Left lung (tissue), 14 donors: ENCODE measurements around the gene LELP1. TPM values are rescaled to one million over a fixed set of nuclear protein-coding genes. Genes with fewer than 3 reads are reported as not detected.

Source experiments
- ATAC-seq: fragments of 200-7000 bp; cut with Tn5 transposase; one replicate; pipeline ENCODE4 v1.9.1; 2020; ENCODE audit warnings: moderate library complexity
- DNase-seq, 4 donors: peaks; one replicate each; pipeline ENCODE4 v3.0.0-alpha.2; 2013 to 2020
- H3K27ac ChIP-seq, 2 donors: fragments of 200-600 bp; sonication (generic) in 1 of 2; one replicate each; pipeline versions ENCODE4 v1.5.0 to v1.8.0; 2020 to 2021
- H3K27me3 ChIP-seq, 2 donors: fragments of 200-600 bp; sonication (generic) in 1 of 2; one replicate each; pipeline versions ENCODE4 v1.5.0 to v1.8.0; 2020 to 2021
- H3K36me3 ChIP-seq, 2 donors: fragments of 200-600 bp; sonication (generic) in 1 of 2; one replicate each; pipeline versions ENCODE4 v1.5.0 to v1.8.0; 2020 to 2021
- H3K4me1 ChIP-seq, 2 donors: fragments of 200-600 bp; one replicate each; pipeline ENCODE4 v1.8.0; 2021
- H3K4me3 ChIP-seq, 2 donors: fragments of 200-600 bp; sonication (generic) in 1 of 2; one replicate each; pipeline versions ENCODE4 v1.5.0 to v1.8.0; 2020 to 2021; ENCODE audit warnings: mild to moderate bottlenecking in 1 of 2
- H3K9me3 ChIP-seq, 2 donors: fragments of 200-600 bp; sonication (generic) in 1 of 2; one replicate each; pipeline versions ENCODE4 v1.5.0 to v1.8.0; 2020 to 2021
- intact Hi-C, 2 donors: fragments of 100-400 bp; cut with DNase I; formaldehyde crosslinking; loops; one replicate each; pipeline versions ENCODE4 v1.11.2 to v1.14.2; 2022
- long read RNA-seq, 12 donors: library from polyadenylated mRNA in 2 of 12; unstranded in 2 of 12; transcript quantifications; one replicate each; pipeline ENCODE4 v2.0.0 and lab custom pipeline, GENCODE V29; 2019 to 2026
- polyA plus RNA-seq, 6 donors: library from polyadenylated mRNA; unstranded; fragments of 120-200 nt; gene quantifications; one replicate each; pipeline ENCODE4 v1.2.1, GENCODE V29; 2013; ENCODE audit not compliant: insufficient read length in 6 of 6
- total RNA-seq, 2 donors: library from RNA; stranded (reverse); fragmentation: NEBNext Ultra II Directional; extraction: Animal tissue kit (Norgen Biotek cat#: 25700); gene quantifications; one replicate each; pipeline ENCODE4 v1.2.1, GENCODE V29; 2021
- TF ChIP-seq, protein P1 (sequence below), 2 donors: fragments of 200-600 bp; sonication (generic) in 1 of 2; IDR thresholded peaks; one replicate each; pipeline versions ENCODE4 v1.5.0 to v1.8.0; 2021; ENCODE audit warnings: antibody characterized with exemption in 2 of 2
- donor health status: DM: no; HTN: yes; CAD: no.
- donor health status: DM: no; HTN: no; CAD: no.

The LELP1 gene
- total RNA-seq (not detected), polyA plus RNA-seq (not detected)
- long read RNA-seq, donor 1: 0 reads
- long read RNA-seq, donor 2: 0 reads
- long read RNA-seq, donor 3: 0 reads
- long read RNA-seq, donor 4: 0 reads
- long read RNA-seq, donor 5: 0 reads
- long read RNA-seq, donor 6: 0 reads
- long read RNA-seq, donor 7: 0 reads
- long read RNA-seq, donor 8: 0 reads
- long read RNA-seq, donor 9: 0 reads
- long read RNA-seq, donor 10: 0 reads
- long read RNA-seq, donor 11: 0 reads
- long read RNA-seq, donor 12: 0 reads

DNA sequence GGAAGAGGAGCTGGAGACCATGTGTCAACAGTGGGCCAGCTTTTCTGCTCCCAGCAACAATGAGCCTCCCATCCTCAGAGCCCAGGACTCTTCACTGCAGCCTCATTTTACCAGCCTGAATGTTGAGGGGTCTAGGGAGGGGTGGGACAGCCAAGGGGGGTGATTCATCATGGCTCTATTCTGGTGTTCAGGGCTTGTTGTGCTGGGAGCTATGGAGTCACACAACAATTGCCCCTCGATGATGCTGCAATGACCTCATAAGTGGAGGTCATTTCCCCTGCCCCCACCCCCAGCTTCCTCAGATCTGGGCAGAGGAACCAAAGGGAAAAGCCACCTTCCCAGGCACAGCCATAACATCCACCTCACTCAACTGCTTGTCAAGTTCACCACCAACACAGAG is at the start of gene LELP1:
TSS of gene LELP1 (plus strand) at position 301 of the 400 bp plus-strand sequence. CDS start 1,278 bp downstream, outside the sequence.
- intact Hi-C loops: no loop called here
- Histone ChIP-seq H3K27me3 (peaks cover 0 to 33% of the 10 kb centered on the region in 2 donors), H3K36me3 (no peaks in the 10 kb centered on the region), H3K27ac (no peak within 1 kb of the TSS), H3K4me1 (no peaks in the 10 kb centered on the region), H3K9me3 (no peaks in the 10 kb centered on the region), H3K4me3 (no peak within 1 kb of the TSS)
- ATAC-seq (no peak), DNase-seq (no peak)
- TF ChIP-seq, protein P1, sequence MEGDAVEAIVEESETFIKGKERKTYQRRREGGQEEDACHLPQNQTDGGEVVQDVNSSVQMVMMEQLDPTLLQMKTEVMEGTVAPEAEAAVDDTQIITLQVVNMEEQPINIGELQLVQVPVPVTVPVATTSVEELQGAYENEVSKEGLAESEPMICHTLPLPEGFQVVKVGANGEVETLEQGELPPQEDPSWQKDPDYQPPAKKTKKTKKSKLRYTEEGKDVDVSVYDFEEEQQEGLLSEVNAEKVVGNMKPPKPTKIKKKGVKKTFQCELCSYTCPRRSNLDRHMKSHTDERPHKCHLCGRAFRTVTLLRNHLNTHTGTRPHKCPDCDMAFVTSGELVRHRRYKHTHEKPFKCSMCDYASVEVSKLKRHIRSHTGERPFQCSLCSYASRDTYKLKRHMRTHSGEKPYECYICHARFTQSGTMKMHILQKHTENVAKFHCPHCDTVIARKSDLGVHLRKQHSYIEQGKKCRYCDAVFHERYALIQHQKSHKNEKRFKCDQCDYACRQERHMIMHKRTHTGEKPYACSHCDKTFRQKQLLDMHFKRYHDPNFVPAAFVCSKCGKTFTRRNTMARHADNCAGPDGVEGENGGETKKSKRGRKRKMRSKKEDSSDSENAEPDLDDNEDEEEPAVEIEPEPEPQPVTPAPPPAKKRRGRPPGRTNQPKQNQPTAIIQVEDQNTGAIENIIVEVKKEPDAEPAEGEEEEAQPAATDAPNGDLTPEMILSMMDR (IDR thresholded peaks at IDR 0.05): no peak

DNA sequence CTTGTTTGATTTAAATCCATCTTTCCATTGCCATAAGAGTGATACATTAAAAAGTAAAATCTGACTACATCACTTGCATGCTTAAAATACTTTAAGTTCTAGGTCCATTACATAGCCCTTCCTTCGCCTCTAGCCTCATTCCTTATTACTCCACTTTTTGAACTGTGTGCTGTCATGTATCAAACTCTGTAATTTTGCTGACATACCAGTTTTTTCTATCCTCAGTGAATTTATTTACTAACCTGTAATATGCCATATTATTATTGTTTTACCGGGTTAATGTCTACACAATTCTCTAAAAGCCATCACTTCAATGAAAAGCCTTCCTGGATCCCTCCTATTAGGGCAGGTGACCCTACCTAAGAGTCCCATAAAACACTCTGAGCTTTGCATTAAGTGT is 47.7 kb upstream of the LELP1 start:
- DNase-seq: no peak
- Histone ChIP-seq H3K27ac (no peak overlapping the region), H3K4me1 (no peaks in the 10 kb centered on the region), H3K36me3 (no peaks in the 10 kb centered on the region), H3K27me3 (no peaks in the 10 kb centered on the region), H3K9me3 (peaks cover 0 to 11% of the 10 kb centered on the region in 2 donors), H3K4me3 (no peak overlapping the region)
- ATAC-seq: no peak
- TF ChIP-seq, protein P1 (IDR thresholded peaks at IDR 0.05): no peak
- intact Hi-C loops: no loop called here

DNA sequence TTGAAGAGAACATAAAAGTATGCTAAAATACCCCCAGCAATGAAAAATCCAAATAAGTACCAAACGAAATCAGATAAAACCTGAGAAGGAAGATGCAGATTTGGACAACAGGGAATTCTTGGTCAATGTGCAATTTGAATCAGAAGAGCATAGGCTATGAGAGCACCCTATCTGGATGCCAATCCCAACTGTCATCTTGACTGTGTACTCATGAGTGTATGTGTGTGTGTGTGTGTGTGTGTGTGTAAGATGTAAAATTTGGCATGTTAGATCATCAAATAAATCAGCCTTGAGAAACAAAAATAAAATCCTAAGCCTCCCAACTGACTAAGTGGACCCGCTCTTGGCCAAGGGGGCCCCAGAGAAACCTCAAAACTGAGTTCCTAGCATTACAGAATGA is 34.5 kb upstream of the LELP1 start:
- TF ChIP-seq, protein P1 (IDR thresholded peaks at IDR 0.05): no peak
- no peak overlapping the region for H3K27ac ChIP-seq
- intact Hi-C loops: no loop called here
- H3K27me3 ChIP-seq: no peaks in the 10 kb centered on the region
- H3K9me3 ChIP-seq: no peaks in the 10 kb centered on the region
- no peak overlapping the region for H3K4me3 ChIP-seq
- no peaks in the 10 kb centered on the region for H3K36me3 ChIP-seq
- DNase-seq: no peak
- H3K4me1 ChIP-seq: no peaks in the 10 kb centered on the region
- no peak for ATAC-seq

DNA sequence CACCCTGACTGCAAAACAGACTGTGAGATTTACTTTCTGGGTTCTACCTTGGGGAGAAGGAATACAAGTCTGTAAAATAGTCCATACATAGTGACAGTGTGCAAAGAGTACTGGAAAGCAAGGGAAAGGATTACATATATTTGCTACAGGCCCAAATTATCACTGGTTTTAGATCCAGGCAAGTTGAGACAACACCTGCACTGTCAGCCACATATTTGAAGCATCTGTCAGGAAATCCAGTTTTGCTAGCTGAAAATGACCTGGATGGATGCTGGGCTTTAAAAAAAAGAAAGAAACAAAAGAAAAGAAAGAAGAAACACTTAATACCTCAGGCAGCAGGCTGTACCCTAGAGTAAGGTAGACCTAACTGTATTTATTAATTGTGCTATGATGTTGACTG is 28.6 kb upstream of the LELP1 start:
- TF ChIP-seq, protein P1 (IDR thresholded peaks at IDR 0.05): no peak
- no peaks in the 10 kb centered on the region for H3K9me3 ChIP-seq
- H3K27me3 ChIP-seq: no peaks in the 10 kb centered on the region
- intact Hi-C loops: no loop called here
- H3K36me3 ChIP-seq: no peaks in the 10 kb centered on the region
- H3K4me3 ChIP-seq: no peak overlapping the region
- H3K4me1 ChIP-seq: no peaks in the 10 kb centered on the region
- ATAC-seq (no peak), DNase-seq (no peak)
- H3K27ac ChIP-seq: no peak overlapping the region

DNA sequence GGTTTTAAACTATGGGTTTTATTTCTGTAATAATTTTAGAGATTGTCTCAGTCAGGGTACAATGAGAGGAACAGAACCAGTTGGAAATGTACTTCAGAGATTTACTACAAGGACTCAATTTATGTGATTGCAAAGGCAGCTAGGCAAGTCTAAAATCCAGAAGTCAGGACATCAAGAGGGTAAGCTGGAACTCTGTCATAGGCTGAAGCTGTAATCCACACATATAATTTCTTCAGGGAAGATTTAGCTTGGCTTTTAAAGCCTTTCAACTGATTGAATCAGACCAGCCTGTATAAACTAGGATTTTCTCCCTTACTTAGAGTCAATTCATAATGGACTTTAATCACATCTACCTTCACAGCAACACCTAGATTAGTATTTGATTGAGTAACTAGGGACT is 24.3 kb upstream of the LELP1 start:
- TF ChIP-seq, protein P1 (IDR thresholded peaks at IDR 0.05): no peak

More for the DNA sequence above, 24.3 kb upstream of the LELP1 start:
- Histone ChIP-seq H3K4me1 (no peaks in the 10 kb centered on the region), H3K4me3 (no peak overlapping the region), H3K27ac (no peak overlapping the region), H3K36me3 (no peaks in the 10 kb centered on the region), H3K27me3 (no peaks in the 10 kb centered on the region), H3K9me3 (no peaks in the 10 kb centered on the region)
- DNase-seq: no peak
- intact Hi-C loops: no loop called here
- no peak for ATAC-seq
